ENCODE results near the gene ZNF503. TPM values are rescaled to one million over a fixed set of nuclear protein-coding genes. Genes with fewer than 3 reads are reported as not detected.
A peak's percentile ranks its signal among the peaks of the same experiment; 100 is the strongest.
"Not testable (repeated sequence)": the region's sequence is repeated elsewhere in the genome, so short reads cannot be mapped to it uniquely, and the experiment has no call there.

ZNF503 gene
- polyA plus RNA-seq, 5 donors: 37.1 to 76.2 (median 49.6) TPM

- peak; percentile 55 to 72 for DNase-seq
Measured at GRCh38 chr10:75396631-75397495, 4.7 kb downstream of the ZNF503 start.

GRCh38 chr10:75395932-75396630, 5.5 kb downstream of the ZNF503 start:
- peak in 1 of 2 donors; percentile 68 for DNase-seq

- DNase-seq: peak; percentile 79 to 81
Measured at GRCh38 chr10:75395066-75395931, 6.3 kb downstream of the ZNF503 start.

- DNase-seq: no peak
Measured at GRCh38 chr10:75394221-75394620, 7.3 kb downstream of the ZNF503 start.

GRCh38 chr10:75392744-75393143, 8.8 kb downstream of the ZNF503 start:
- no peak for DNase-seq

GRCh38 chr10:75392271-75392670, 9.3 kb downstream of the ZNF503 start:
- DNase-seq: no peak

GRCh38 chr10:75390178-75390577, 11.4 kb downstream of the ZNF503 start:
- DNase-seq: no peak

- no peak for DNase-seq
Measured at GRCh38 chr10:75388082-75388481, 13.5 kb downstream of the ZNF503 start.

- DNase-seq: no peak
Measured at GRCh38 chr10:75386128-75386527, 15.4 kb downstream of the ZNF503 start.

GRCh38 chr10:75379817-75380216, 21.7 kb downstream of the ZNF503 start:
- no peak for DNase-seq

- DNase-seq: no peak
Measured at GRCh38 chr10:75379212-75379724, 22.3 kb downstream of the ZNF503 start.

GRCh38 chr10:75378379-75378778, 23.2 kb downstream of the ZNF503 start:
- no peak for DNase-seq

- no peak for DNase-seq
Measured at GRCh38 chr10:75377869-75378268, 23.7 kb downstream of the ZNF503 start.

- no peak for DNase-seq
Measured at GRCh38 chr10:75375838-75376237, 25.7 kb downstream of the ZNF503 start.

- no peak for DNase-seq
Measured at GRCh38 chr10:75371010-75371409, 30.6 kb downstream of the ZNF503 start.

GRCh38 chr10:75369838-75370237, 31.7 kb downstream of the ZNF503 start:
- not testable (repeated sequence) for DNase-seq

- DNase-seq: no peak
Measured at GRCh38 chr10:75367901-75368300, 33.7 kb downstream of the ZNF503 start.

- no peak for DNase-seq
Measured at GRCh38 chr10:75367021-75367487, 34.5 kb downstream of the ZNF503 start.

- DNase-seq: no peak
Measured at GRCh38 chr10:75363431-75363830, 38.1 kb downstream of the ZNF503 start.

- DNase-seq: not testable (repeated sequence)
Measured at GRCh38 chr10:75359876-75360275, 41.7 kb downstream of the ZNF503 start.

GRCh38 chr10:75358835-75359421, 42.6 kb downstream of the ZNF503 start:
- DNase-seq: no peak

Measured in right lung (tissue), 5 donors.